ENCODE measurements around the gene GHRH. TPM values are rescaled to one million over a fixed set of nuclear protein-coding genes. Genes with fewer than 3 reads are reported as not detected.

The GHRH gene
- total RNA-seq, 1 donor from 2014 or later = not detected

DNA sequence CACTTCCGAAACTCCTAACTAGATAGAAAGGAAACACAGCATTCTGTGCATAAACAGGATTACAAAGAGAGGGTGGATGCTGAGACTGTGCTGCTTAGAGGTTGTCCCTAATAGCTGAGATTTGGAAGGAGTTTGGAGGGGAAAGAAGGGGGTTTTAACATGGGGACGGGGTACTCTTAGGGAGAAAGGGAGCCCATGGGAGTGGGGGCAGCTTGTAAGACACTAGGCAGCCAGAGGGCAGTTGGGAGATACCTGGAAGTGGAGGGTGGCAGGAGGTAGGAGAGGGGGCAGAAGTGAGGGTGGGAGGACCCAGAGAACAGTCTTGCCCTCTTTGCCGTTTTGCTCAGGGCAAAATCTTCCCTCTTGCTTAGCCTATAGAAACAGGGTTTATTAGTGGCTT lies 44.2 kb upstream of the GHRH start:
- peaks cover 22% of the 10 kb centered on the region for H3K36me3 Mint-ChIP-seq
- H3K27me3 Mint-ChIP-seq (ENCODE audit: low read depth) = no peaks in the 10 kb centered on the region
- TF ChIP-seq, protein P1, sequence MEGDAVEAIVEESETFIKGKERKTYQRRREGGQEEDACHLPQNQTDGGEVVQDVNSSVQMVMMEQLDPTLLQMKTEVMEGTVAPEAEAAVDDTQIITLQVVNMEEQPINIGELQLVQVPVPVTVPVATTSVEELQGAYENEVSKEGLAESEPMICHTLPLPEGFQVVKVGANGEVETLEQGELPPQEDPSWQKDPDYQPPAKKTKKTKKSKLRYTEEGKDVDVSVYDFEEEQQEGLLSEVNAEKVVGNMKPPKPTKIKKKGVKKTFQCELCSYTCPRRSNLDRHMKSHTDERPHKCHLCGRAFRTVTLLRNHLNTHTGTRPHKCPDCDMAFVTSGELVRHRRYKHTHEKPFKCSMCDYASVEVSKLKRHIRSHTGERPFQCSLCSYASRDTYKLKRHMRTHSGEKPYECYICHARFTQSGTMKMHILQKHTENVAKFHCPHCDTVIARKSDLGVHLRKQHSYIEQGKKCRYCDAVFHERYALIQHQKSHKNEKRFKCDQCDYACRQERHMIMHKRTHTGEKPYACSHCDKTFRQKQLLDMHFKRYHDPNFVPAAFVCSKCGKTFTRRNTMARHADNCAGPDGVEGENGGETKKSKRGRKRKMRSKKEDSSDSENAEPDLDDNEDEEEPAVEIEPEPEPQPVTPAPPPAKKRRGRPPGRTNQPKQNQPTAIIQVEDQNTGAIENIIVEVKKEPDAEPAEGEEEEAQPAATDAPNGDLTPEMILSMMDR (IDR thresholded peaks at IDR 0.05; ENCODE audit: unreplicated experiment) = no peak
- peak overlapping the region; percentile 30 for H3K27ac Mint-ChIP-seq
- peaks cover 31% of the 10 kb centered on the region for H3K4me1 Mint-ChIP-seq
- H3K4me3 Mint-ChIP-seq = no peak overlapping the region
- H3K9me3 Mint-ChIP-seq = no peaks in the 10 kb centered on the region
- DNase-seq (ENCODE audit: low spot score in 2 of 2, unreplicated experiment in 2 of 2) = no peak

DNA sequence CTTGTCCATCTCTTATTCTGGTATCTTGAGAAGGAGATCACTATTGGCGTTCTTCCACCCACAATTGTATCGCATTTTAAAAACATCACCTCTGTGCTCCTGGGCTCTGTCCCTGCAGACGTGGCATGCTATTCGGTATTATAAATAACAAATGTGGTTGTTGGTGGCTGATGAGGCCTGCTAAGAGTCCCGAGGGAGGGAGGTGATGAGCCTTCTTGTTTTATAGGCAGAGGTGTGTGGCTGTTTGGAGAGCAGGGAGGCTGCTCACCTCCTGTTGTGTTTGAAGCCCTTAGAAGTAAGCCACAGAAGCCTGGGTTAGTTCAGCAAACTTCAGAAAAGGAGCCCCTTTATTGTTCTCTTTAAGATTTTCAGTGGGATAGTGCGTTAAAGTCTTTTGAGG lies 43.5 kb upstream of the GHRH start:
- peaks cover 28% of the 10 kb centered on the region for H3K36me3 Mint-ChIP-seq
- TF ChIP-seq, protein P1 (IDR thresholded peaks at IDR 0.05; ENCODE audit: unreplicated experiment) = no peak
- H3K27ac Mint-ChIP-seq = peak overlapping the region; percentile 58
- H3K4me3 Mint-ChIP-seq = no peak overlapping the region
- H3K4me1 Mint-ChIP-seq = peaks cover 27% of the 10 kb centered on the region
- H3K27me3 Mint-ChIP-seq (ENCODE audit: low read depth) = no peaks in the 10 kb centered on the region
- DNase-seq (ENCODE audit: low spot score in 2 of 2, unreplicated experiment in 2 of 2) = no peak
- no peaks in the 10 kb centered on the region for H3K9me3 Mint-ChIP-seq

DNA sequence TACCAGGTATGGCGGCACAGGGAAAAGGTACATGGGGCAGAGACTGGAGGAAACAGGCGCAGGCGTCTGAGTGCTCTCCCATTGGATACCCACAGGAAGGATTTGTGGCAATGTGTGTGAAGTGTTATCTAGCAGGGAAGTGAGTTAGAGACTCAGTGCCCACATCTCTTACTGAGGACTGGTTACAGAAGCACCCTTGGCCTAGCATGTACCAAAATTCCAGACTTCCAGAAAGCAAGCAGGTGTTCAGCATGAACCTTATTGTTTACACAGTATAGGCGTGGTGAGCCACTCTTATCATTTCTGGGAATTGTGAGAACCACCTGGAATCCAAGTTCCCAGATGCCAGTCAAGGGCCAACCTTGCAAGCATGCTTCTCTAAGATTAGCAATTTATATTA lies 42.0 kb upstream of the GHRH start:
- TF ChIP-seq, protein P1 (IDR thresholded peaks at IDR 0.05; ENCODE audit: unreplicated experiment) = no peak
- Mint-ChIP-seq H3K4me1 (peaks cover 15% of the 10 kb centered on the region), H3K4me3 (no peak overlapping the region), H3K9me3 (no peaks in the 10 kb centered on the region), H3K27ac (no peak overlapping the region), H3K36me3 (peaks cover 35% of the 10 kb centered on the region), H3K27me3 (ENCODE audit: low read depth) (no peaks in the 10 kb centered on the region)
- DNase-seq (ENCODE audit: low spot score in 2 of 2, unreplicated experiment in 2 of 2) = no peak

DNA sequence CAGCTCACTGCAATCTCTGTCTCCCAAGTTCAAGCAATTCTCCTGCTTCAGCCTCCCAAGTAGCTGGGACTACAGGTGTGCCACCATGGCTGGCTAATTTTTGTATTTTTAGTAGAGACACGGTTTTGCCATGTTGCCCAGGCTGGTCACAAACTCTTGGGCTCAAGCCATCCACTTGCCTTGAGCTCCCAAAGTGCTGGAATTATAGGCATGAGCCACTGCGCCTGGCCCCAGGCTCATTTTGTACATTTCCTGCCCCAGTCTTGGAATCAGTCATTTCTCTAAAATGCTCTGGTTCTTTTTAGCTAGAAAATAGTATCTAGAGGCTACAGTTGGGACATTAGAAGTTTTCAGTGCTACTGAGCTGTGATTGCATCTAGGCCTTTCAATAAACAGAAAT lies 41.4 kb upstream of the GHRH start:
- H3K27ac Mint-ChIP-seq = no peak overlapping the region
- peaks cover 35% of the 10 kb centered on the region for H3K36me3 Mint-ChIP-seq
- H3K9me3 Mint-ChIP-seq = no peaks in the 10 kb centered on the region
- H3K4me1 Mint-ChIP-seq = peaks cover 12% of the 10 kb centered on the region
- H3K4me3 Mint-ChIP-seq = no peak overlapping the region
- DNase-seq (ENCODE audit: low spot score in 2 of 2, unreplicated experiment in 2 of 2) = no peak
- no peaks in the 10 kb centered on the region for H3K27me3 Mint-ChIP-seq (ENCODE audit: low read depth)
- TF ChIP-seq, protein P1 (IDR thresholded peaks at IDR 0.05; ENCODE audit: unreplicated experiment) = no peak

DNA sequence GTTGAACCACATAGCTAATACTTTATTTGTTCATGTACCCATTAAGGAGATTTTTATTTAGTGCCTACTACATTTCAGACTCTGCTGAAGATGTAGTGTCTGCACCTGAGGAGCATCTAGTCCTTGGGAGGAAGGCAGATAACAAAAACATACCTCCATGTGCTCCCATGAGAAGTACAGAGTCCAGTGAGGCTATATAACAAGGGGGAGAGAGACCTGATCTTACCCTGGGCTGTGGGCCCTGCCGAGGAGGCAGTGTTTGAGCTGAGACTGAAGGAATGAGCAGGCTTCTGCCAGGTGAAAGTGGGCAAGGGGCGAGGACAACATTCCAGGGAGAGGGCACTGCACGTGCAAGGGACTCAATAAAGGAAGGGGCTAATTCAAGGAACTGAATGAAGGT lies 39.9 kb upstream of the GHRH start:
- DNase-seq (ENCODE audit: low spot score in 2 of 2, unreplicated experiment in 2 of 2) = no peak
- Mint-ChIP-seq H3K4me1 (peaks cover 12% of the 10 kb centered on the region), H3K27me3 (ENCODE audit: low read depth) (no peaks in the 10 kb centered on the region), H3K9me3 (no peaks in the 10 kb centered on the region), H3K27ac (no peak overlapping the region), H3K4me3 (no peak overlapping the region), H3K36me3 (peaks cover 36% of the 10 kb centered on the region)
- TF ChIP-seq, protein P1 (IDR thresholded peaks at IDR 0.05; ENCODE audit: unreplicated experiment) = no peak

DNA sequence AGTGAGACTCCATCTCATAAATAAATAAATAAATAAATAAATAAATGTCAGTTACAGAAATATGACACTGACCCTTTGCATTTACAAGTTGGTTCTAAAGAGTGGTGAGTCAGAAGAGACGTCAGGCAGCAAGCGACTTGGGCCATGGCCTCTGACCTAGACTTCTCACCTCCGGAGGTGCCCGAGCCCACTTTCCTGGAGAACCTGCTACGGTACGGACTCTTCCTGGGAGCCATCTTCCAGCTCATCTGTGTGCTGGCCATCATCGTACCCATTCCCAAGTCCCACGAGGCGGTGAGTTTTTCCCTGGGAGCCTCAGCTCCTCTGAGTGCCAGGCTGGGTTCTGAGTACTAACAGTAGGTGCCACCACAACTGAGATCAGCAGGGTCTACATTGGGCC lies 39.5 kb upstream of the GHRH start:
- Mint-ChIP-seq H3K27ac (no peak overlapping the region), H3K4me1 (peaks cover 15% of the 10 kb centered on the region), H3K36me3 (peaks cover 36% of the 10 kb centered on the region), H3K4me3 (no peak overlapping the region), H3K9me3 (no peaks in the 10 kb centered on the region), H3K27me3 (ENCODE audit: low read depth) (no peaks in the 10 kb centered on the region)
- TF ChIP-seq, protein P1 (IDR thresholded peaks at IDR 0.05; ENCODE audit: unreplicated experiment) = no peak
- no peak for DNase-seq (ENCODE audit: low spot score in 2 of 2, unreplicated experiment in 2 of 2)

All from mesothelial cell of epicardium (in vitro differentiated cells).